ENCODE data around the gene SLC8A2.

Gene SLC8A2

DNA sequence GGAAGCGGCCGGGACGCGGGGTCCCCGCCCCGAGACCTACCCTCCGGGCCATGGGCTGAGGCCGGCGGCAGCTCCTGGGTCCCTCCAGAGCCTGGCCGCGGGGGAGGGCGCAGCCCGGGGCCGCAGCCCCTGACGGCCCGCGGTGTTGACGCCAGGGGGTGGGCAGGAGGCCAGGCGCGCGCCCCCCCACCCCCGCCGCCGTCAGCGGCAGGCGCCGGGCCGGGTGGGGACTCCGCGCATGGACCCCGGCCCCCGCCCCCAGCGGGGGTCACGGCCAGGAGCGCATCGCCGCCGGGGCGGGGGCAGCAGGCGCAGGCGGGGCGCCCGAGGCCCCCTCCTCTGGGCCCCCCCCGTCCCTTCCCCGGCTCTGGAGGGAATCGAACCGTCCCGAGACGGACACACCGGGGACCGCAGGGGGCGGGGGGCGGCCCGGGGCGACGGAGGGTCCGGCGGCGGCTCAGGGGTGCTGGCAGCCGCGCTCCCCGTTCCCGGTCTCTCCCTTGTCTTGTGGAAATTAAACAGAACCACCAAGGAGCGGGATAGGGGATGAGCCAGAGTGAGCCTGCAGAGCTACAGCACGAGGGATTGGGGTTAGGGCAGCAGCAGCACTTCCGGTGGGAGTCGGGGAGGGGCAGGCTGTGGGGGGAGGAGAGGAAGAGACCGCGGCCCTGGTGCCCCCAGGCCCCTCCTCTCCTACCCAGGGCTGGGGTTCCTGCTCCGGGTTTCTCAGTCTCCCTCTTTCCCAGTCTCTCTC, 52.5 kb downstream of the SLC8A2 start, which contains the start of gene MEIS3:
MEIS3 (minus strand) TSS at position 498 of the 754 bp plus-strand sequence; CDS start at position 52, 446 bp downstream.
- no peak for DNase-seq (ENCODE audit: extremely low read depth, low read depth)
- TF ChIP-seq, protein P1, sequence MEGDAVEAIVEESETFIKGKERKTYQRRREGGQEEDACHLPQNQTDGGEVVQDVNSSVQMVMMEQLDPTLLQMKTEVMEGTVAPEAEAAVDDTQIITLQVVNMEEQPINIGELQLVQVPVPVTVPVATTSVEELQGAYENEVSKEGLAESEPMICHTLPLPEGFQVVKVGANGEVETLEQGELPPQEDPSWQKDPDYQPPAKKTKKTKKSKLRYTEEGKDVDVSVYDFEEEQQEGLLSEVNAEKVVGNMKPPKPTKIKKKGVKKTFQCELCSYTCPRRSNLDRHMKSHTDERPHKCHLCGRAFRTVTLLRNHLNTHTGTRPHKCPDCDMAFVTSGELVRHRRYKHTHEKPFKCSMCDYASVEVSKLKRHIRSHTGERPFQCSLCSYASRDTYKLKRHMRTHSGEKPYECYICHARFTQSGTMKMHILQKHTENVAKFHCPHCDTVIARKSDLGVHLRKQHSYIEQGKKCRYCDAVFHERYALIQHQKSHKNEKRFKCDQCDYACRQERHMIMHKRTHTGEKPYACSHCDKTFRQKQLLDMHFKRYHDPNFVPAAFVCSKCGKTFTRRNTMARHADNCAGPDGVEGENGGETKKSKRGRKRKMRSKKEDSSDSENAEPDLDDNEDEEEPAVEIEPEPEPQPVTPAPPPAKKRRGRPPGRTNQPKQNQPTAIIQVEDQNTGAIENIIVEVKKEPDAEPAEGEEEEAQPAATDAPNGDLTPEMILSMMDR (IDR thresholded peaks at IDR 0.05; ENCODE audit: low read depth, low read length) = no peak

DNA sequence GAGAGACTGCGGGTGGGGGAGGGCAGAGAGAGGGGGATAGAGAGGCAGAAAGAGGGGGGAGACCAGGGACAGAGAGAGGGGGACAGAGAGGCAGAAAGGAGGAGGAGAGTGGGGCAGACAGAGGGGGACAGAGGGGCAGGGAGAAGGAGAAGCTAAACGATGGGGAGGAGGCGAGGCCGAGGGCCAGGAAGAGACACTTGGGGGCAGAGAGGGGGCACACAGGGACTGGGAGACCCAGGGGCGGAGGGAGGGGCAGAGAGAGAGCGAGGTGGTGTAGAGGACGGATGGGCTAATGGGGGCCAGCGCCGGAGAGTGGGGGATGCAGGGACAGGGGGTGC, 53.0 kb downstream of the SLC8A2 start:
- TF ChIP-seq, protein P1 (IDR thresholded peaks at IDR 0.05; ENCODE audit: low read depth, low read length) = no peak
- DNase-seq (ENCODE audit: extremely low read depth, low read depth) = no peak

DNA sequence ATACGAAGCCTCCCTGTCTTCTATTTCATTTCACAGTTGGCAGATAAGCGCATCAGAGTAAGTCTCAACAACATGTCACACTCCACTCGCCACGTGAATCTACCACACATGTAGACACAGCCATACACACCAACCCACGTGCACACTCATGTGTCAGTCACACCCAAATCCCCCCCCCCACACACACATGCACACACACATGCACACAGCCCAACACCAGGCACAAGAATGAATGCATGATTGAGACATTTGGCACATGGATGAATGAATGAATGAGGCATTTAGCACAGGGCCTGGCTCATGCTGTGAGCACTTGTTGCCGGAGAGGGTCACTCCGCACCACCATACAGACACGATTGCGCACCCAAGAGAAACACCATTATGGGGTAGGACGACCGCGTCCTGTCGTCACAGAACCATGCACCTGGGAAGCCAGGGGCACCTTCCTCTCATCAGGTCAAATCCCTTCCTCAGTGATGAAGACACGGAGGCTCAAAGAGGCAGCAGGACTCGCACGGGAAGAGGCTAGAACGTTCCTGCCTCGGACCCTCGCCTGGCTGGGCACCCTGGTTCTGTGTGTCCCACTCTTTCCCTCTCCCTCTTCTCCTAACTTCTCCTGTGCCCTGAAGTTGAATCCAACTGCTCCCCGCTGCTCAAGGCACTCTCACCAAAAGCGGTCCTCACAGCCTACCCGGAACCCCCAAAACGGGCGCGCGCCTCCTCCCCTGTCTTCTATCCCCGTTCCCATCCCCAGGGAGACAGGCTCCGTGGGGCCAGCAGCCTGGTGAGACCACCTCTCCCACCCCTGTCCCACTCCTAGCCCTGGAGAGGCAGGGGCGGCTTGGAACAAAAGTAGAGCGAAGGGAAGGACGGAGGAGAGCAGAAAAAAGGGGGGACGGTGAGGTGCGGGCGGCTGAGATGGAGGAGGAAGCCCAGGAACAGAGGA, 53.7 kb downstream of the SLC8A2 start:
- TF ChIP-seq, protein P1 (IDR thresholded peaks at IDR 0.05; ENCODE audit: low read depth, low read length) = no peak
- DNase-seq (ENCODE audit: extremely low read depth, low read depth) = no peak

DNA sequence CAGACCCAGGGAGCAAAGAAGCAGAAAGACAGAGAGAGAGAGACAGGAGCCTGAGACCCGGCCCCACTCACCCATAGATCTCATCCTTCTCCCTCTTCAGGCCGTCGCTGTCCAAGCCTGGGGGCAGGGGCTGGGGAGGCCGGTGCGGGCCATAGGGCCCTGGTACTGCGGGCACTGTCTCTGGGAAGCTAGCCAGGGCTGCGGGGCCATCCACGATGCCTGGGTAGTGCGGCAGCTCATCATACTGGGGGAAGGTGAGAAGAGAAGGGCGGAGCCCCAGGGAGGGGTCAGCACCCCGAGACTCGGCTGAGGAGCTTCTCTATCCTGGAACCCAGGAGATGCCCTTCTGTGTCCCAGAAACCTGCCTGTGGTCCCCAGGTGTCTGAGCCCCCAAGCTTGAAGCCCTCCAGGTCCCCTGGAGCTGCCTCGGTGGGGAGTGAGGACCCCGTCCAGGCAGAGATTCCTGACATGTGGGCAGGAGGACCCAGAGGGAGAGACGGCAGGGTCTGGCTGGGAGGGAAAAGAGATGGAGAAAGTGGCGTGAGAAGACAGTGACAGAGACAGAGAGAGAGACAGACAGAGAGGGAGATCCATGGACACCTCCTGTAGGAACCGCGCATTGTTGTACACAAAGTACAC, 54.5 kb downstream of the SLC8A2 start:
- TF ChIP-seq, protein P1 (IDR thresholded peaks at IDR 0.05; ENCODE audit: low read depth, low read length) = no peak
- DNase-seq (ENCODE audit: extremely low read depth, low read depth) = no peak

DNA sequence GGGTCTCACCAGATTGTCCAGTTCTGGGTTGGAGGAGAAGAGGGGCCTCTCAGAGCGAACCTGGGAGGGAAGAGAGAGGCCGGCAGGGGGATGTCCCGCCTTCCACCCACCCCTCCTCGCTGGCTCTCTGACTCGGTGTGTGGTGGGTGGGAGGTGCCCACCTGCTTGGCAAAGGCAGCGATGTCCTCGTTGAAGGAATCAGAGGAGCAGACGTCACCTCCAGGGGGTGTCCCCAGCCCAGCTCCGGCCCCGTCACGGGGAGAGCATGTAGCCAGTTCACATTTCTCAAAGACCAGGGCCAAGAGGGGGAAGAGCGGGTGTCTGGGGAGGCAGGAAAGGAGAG, 55.1 kb downstream of the SLC8A2 start:
- no peak for DNase-seq (ENCODE audit: extremely low read depth, low read depth)
- TF ChIP-seq, protein P1 (IDR thresholded peaks at IDR 0.05; ENCODE audit: low read depth, low read length) = no peak

DNA sequence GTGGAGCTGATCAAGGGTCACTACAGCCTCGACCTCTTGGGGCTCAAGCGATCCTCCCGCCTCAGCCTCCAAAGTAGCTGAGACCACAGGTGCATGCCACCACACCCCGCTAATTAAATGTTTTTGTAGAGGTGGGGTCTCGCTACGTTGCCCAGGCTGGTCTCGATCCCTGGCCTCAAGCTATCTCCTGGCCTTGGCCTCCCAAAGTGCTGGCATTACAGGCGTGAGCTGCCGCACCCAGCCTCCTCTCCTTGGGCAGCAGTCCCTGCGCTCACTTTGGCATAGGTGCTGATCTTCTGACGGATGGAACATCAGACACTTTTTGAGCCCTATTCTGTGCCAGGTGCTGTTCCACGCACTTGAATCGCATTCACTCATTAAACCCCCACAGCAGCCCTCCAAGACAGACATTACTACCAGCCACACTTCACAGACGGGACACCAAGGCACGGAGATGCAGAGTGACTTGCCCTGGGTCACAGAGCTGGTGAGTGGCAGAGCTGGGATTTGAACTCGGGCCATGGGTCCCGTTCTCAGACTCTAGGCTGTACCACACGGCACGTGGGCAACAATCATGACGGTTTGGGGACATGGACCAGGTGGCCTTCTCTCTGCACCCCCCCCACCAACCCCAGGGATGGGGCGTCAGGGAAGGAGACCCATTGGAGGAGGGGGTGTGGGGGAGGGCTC, 55.6 kb downstream of the SLC8A2 start:
- TF ChIP-seq, protein P1 (IDR thresholded peaks at IDR 0.05; ENCODE audit: low read depth, low read length) = no peak
- DNase-seq (ENCODE audit: extremely low read depth, low read depth) = no peak

Data from AG09319 (cell line).